Measurements from ENCODE around the gene ADAT3.

DNA sequence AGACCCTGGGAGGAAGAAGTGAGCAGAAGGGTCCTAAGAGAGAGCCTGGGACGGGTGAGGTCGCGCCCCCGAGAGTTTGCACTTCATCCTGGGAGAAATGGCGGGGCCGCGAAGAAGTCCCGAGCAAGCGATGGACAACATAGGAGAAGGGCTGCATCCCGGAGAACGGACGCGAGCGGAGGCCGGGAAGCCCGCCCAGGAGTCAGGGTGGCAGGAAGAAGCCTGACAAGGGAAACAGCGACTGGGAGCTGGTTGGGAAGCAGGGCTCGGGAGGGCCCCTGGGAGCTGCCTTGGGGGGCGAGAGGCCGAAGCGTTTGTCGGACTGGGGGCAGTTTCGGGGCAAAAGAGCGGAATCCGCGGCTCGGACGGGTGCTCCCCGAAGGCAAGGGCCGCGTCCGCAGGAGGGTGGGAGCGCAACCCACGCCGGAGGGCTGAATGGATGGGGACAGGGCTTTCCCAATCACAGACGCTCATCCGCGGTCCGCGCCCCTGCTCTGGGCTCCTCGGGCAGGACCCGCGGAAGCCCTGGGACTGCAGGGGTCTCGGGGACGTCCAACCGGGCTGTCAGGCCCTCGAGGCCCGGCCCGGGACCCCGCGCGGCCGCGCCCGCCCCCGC lies 20.4 kb upstream of the ADAT3 start:
- TF ChIP-seq, protein P1, sequence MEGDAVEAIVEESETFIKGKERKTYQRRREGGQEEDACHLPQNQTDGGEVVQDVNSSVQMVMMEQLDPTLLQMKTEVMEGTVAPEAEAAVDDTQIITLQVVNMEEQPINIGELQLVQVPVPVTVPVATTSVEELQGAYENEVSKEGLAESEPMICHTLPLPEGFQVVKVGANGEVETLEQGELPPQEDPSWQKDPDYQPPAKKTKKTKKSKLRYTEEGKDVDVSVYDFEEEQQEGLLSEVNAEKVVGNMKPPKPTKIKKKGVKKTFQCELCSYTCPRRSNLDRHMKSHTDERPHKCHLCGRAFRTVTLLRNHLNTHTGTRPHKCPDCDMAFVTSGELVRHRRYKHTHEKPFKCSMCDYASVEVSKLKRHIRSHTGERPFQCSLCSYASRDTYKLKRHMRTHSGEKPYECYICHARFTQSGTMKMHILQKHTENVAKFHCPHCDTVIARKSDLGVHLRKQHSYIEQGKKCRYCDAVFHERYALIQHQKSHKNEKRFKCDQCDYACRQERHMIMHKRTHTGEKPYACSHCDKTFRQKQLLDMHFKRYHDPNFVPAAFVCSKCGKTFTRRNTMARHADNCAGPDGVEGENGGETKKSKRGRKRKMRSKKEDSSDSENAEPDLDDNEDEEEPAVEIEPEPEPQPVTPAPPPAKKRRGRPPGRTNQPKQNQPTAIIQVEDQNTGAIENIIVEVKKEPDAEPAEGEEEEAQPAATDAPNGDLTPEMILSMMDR (IDR thresholded peaks at IDR 0.05 in 4 of 5, conservative IDR thresholded peaks at IDR 0.05 in 1 of 5) = no peak
- no peak for TF ChIP-seq POLR2A (IDR thresholded peaks at IDR 0.05)
